ENCODE measurements around the gene PSMC5. TPM values are rescaled to one million over a fixed set of nuclear protein-coding genes. Genes with fewer than 3 reads are reported as not detected.
"Not testable (repeated sequence)": the region's sequence is repeated elsewhere in the genome, so short reads cannot be mapped to it uniquely, and the experiment has no call there.

The PSMC5 gene
- total RNA-seq: 121 TPM

DNA sequence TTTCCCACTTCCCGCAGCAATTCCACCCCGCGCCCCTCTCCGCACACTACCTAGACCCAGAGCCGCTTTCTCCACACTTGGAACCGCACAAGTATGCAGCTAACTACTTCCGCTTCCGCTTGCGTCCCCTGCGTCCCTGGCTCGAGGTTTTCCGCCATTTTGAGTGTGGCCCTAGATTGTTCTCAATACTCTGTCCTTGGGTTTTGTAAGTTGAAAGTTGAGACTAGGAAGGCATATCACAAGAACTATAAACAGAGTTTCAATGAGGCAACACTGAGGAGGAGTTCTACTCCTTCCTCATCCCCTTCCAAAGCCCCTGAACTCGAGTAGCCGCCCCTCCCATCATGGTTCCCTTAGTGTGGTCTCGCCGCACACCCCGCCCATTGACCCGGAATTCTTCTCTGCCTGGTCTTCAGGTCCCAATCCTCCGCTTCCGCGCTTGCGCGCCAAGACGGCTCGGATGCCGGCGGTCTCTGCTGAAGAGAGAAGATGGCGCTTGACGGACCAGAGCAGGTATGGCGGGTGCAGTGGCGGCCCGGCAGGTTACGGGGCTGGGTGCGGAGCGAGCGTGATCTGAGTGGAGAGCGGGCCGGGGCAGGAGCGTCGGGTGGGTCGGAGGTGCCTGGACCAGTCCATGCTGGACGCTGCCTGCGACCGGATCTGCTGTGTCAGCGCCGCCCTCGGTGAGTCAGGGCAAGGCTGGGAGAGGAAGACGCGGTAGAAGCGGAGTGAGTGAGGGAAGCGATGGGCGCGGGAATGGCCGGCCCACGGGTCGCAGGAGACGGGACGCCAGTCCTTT, at the start of gene PSMC5, which contains the start of gene FTSJ3:
Gene PSMC5, plus strand, starts transcription at position 430 of the 799 bp plus-strand sequence. Its CDS starts 60 bp downstream, at position 490.
Gene FTSJ3, minus strand, starts transcription at position 662 of the 799 bp plus-strand sequence. CDS start 761 bp downstream, outside the sequence.
- DNase-seq (ENCODE audit: low spot score): peak; percentile 95

- no peak for DNase-seq (ENCODE audit: low spot score)
These were observed 46.7 kb upstream of the PSMC5 start for GRCh38 chr17:63780507-63780906.

- no peak for DNase-seq (ENCODE audit: low spot score)
These were observed 46.3 kb upstream of the PSMC5 start for GRCh38 chr17:63780928-63781327.

DNA sequence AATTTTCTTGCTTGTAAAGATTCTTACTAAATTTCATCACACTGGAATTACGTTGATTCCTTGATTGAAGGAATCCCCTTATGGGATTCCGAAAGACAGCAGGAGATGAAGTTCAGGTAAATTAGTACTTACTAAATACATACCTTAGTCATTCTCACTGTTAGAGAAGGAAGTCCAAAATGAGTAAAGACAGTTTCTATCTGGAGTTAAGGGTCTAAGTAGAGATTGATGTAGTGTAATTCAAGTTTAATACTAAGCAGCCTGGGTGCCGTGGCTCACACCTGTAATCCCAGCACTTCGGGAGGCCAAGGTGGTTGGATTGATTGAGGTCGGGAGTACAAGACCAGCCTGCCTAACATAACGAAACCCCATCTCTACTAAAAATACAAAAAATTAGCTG, 43.7 kb upstream of the PSMC5 start:
- no peak for DNase-seq (ENCODE audit: low spot score)

GRCh38 chr17:63785556-63785955, 41.7 kb upstream of the PSMC5 start:
- DNase-seq (ENCODE audit: low spot score): no peak

DNA sequence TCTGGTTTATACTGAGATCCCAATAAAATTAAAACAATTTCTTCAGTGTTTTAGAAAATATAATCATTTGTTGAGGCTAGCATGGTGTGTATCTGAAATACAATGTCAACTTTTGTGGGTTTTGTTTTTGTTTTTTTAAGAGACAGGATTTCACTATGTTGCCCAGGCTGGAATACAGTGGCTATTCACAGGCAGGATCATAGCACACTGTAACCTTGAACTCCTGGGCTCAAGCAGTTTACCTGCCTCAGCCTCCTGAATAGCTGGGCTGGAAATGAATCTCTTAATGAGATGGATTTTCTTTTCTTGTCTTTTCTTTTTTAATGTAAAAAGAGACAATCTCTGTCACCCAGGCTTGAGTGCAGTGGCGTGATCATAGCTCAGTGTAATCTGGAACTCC, 41.1 kb upstream of the PSMC5 start:
- DNase-seq (ENCODE audit: low spot score): no peak

DNA sequence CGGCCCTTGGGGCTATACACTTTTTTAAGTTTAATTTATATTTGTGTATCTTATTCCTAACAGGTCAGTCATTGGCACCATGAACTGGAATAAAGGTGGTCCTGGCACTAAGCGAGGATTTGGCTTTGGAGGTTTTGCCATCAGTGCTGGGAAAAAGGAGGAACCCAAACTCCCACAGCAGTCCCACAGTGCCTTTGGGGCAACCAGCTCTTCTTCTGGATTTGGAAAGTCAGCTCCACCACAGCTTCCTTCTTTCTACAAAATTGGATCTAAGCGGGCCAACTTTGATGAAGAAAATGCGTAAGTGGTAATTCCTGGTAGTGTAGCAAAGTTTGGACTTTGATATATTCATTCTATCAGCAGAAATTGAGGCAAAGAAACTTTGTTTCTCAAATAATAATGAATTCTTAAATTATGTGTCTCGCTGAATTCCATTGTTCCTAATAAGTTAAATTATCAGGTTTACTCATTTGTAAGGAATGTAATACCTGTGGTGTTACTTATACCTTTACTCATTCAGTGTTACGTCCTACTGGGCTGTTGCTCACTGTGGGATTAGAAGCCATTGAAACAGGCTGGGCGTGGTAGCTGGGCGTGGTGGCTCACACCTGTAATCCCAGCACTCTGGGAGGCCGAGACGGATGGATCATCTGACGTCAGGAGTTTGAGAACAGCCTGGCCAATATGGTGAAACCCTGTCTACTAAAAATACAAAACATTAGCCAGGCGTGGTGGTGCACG, 40.1 kb upstream of the PSMC5 start:
- DNase-seq (ENCODE audit: low spot score): no peak

- no peak for DNase-seq (ENCODE audit: low spot score)
These were observed 37.2 kb upstream of the PSMC5 start for GRCh38 chr17:63790057-63790456.

DNA sequence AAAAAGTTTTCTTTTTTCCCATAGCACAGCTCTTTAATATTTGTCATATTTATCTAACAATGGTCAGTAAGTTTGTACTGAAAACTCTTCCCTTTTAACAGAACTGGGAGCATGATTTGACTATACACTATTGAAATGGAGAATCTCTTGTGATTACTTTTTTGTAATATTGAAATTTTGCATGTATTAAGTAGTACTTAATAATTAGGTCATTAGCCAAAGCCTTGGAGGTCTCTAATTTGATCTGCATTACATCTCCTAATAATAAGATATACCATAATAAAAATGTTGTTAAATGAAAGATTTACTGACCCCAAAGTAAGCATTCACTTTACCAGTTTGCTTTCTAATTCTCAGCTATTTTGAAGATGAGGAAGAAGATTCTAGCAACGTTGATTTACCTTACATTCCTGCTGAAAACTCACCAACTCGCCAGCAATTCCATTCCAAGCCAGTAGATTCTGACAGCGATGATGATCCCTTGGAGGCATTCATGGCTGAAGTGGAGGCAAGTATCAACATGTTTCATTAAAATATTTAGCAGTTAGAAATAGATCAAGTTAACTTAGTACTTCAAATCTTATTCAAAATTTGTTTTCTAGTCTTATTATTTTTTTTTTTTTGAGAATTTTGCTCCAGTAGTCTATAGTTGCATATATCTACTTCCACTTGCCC, 35.0 kb upstream of the PSMC5 start:
- no peak for DNase-seq (ENCODE audit: low spot score)

DNA sequence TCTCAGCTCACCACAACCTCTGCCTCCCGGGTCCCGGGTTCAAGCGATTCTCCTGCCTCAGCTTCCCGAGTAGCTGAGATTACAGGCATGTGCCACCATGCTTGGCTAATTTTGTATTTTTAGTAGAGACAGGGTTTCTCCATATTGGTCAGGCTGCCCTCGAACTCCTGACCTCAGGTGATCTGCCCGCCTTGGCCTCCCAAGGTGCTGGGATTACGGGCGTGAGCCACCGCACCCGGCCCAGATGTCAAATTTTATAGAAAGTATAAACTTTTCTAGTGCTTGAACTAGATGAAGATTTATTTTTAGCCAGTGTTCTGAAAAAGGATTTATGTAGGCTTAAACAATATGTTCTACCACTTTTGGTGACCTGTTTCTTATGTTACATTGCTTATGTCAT, 30.9 kb upstream of the PSMC5 start:
- not testable (repeated sequence) for DNase-seq (ENCODE audit: low spot score)

DNA sequence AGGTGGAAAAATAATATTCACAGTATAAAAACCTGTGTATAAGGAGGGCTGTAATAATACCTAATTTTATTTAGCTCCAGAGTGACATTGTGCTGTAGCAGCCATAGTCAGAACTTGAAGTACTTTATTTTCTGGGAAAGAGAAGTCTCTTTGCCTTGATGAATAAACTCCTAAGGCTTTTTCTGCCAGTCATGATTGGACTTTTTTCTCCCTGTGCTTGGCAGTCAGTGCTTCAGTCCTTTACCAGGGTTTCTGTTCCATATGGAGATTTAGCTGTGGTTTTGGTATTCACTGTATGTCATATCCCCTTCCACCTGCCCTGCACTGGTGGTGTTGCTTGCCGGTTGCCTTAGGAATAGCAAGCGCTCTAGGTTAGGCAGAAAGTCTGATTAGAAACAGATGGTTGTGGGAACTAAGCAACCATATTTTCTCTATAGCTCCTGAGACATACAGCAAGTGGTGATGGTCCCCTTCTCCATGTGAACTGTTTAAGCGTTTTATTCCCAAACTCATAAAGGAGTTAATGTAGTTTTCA, 28.6 kb upstream of the PSMC5 start:
- no peak for DNase-seq (ENCODE audit: low spot score)

DNA sequence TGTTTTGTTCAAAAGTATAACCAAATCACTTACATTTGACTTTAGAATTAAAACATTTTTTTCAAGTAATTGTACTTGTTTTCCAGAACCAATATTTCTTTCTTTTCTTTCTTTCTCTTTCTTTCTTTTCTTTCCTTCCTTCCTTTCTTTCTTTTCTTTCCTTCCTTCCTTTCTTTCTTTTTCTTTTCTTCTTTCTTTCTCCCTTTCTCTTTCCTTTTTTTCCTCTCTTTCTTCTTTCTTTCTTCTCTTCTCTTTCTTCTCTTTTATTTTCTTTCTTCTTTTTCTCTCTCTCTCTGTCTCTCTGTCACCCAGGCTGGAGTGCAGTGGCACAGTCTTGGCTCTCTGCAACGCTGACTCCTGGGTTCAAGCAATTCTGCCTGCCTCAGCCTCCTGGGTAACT, 26.4 kb upstream of the PSMC5 start:
- no peak for DNase-seq (ENCODE audit: low spot score)

GRCh38 chr17:63804328-63804727, 22.9 kb upstream of the PSMC5 start:
- no peak for DNase-seq (ENCODE audit: low spot score)

DNA sequence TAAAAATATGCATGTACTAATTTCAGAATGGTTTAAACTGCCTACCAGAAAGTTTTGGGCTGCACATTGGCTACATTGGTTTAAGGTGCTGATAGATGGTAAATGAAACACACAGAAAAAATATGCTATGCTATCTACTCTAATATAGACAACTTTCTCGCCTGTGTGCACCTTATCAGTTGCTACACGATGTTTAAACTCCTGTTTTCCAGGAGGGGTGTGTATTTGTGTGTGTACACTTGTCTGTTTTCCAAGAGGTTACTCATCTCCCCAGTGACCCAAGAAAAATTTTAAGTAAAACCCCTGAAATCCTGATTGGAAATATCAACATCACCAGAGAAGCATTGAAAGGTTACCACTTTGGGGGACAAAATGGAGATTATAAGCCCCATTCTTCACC, 21.6 kb upstream of the PSMC5 start:
- DNase-seq (ENCODE audit: low spot score): no peak

- no peak for DNase-seq (ENCODE audit: low spot score)
These were observed 17.3 kb upstream of the PSMC5 start for GRCh38 chr17:63809970-63810369.

- no peak for DNase-seq (ENCODE audit: low spot score)
These were observed 11.1 kb upstream of the PSMC5 start for GRCh38 chr17:63816123-63816522.

DNA sequence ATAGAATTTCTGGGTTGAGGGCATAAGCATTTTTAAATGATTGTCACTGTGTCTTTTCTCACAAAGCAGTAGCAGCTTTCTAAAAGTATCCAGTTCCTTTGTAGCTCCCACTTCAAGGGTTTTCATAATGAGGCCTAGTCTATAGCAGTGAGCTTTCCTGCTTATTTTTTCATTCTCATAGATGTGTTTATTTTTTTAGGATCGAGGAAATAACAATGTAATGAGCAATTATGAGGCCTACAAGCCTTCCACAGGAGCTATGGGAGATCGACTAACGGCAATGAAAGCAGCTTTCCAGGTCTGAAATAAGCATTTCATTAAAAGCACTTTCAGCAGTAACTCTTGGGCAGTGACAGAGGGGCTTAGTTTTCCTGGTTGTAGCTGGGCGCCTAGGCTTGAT, 10.6 kb upstream of the PSMC5 start:
- no peak for DNase-seq (ENCODE audit: low spot score)

DNA sequence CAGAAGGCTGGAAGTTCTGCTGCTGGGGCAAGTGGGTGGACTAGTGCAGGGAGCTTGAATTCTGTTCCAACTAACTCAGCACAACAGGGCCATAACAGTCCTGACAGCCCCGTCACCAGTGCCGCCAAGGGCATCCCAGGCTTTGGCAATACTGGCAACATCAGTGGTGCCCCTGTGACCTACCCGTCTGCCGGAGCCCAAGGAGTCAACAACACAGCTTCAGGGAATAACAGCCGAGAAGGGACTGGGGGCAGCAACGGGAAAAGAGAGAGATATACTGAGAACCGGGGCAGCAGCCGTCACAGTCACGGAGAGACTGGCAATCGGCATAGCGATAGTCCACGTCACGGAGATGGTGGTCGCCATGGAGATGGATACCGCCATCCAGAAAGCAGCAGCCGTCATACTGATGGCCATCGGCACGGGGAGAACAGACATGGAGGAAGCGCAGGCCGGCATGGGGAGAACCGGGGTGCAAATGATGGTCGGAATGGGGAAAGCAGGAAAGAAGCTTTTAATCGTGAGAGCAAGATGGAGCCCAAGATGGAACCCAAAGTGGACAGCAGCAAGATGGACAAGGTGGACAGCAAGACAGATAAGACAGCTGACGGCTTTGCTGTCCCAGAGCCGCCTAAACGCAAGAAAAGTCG, 9.4 kb upstream of the PSMC5 start:
- no peak for DNase-seq (ENCODE audit: low spot score)

DNA sequence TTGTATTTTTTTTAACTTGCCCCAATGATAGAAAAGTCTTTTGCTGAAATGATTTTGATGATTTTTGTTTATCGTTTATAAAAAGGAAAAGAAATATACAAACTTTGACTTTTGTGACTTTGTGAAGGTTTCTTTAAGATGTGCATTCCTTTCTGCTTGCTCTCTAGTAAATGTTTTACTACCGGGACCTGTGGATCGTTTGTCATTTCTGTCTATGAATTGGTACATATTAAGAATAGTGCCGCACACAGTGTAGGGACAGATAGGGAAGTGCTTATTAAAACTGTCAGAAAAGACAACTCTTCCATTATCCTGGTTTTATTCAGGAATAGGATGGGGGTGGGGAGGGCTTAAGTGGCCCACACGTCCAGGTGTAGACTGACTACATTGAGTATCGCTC, 8.1 kb upstream of the PSMC5 start:
- no peak for DNase-seq (ENCODE audit: low spot score)

DNA sequence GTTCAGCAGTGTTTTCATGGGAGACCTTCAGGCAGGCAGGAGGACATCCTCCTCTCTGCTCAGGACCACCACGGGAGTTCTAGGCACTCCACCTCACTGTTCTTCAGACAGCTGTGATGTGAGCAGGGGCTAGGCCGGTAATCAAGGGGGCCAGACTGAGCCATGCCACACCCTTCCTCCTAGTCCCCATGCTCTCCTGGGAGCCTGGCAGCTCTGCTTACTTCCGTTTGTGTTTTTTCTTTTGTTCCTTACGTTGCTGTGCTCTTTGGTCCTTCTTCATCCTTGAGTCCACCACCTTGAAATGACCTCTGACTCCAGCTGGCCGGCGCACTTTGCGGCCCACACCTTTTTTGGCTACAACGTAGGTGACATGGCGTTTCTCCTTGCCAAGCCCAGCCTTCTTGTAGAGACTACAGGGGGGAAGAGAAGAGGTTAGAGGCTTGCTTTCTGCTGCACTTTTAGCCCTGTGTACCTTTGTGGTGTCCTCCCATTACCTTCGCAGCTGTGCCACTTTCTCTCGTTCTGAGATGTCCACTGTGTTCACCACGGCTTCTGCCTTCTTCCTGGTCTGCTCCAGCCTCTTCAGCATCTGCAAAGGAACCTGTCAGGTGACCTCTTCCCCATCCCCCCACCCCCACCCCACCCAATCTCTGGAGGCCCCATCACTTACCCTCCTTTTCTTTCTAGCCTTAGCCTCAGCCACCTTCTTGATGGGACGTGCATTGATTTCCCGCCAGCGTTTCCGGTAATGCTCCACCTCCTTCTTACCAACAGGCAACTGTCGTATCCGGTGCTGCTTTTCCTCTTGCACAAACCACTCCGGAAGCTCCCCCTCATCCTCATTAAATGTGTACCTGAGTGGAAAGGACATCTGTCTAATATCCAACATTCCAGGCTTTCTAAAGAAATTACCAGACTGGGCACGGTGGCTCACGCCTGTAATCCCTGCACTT, 7.4 kb upstream of the PSMC5 start:
- no peak for DNase-seq (ENCODE audit: low spot score)
